K562 (cell line): ENCODE results near the gene CELSR1. TPM values are rescaled to one million over a fixed set of nuclear protein-coding genes. Genes with fewer than 3 reads are reported as not detected.

ENCODE experiments used
- ATAC-seq: fragments of 200-7000 bp; cut with Tn5 transposase; 3 replicates; pipeline ENCODE4 v1.9.1; 2020; ENCODE audit warnings: moderate library complexity
- BruUV-seq: library from RNA; stranded (reverse); fragments of 400-500 nt; replicated peaks from 2 replicates; lab custom pipeline; 2021; lab: Mats Ljungman, UMichigan
- CTCF ChIA-PET: fragments of 300-600 bp; formaldehyde crosslinking; extraction: SDS; loops from one replicate; lab custom pipeline; 2021; ENCODE audit warnings: low intra/inter-chr PET ratio; lab: Yijun Ruan, JAX
- POLR2A ChIA-PET: fragments of 300-600, 350-650 bp; sonication (Branson Sonifier 250); formaldehyde crosslinking; extraction: SDS; loops from one replicate; lab custom pipeline; 2021; ENCODE audit warnings: antibody characterized with exemption, inconsistent platforms; lab: Yijun Ruan, JAX
- DNase-seq, 4 experiments: peaks; one replicate each; pipeline versions ENCODE4 v3.0.0 to v3.0.0-alpha.2; 2011 to 2018; ENCODE audit warnings: low spot score in 3 of 4, mixed read lengths in 3 of 4; ENCODE audit errors: extremely low read depth in 1 of 4
- FAIRE-seq: peaks from 2 replicates; lab custom pipeline; 2011; peaks lifted over from hg19 to GRCh38; lab: Jason Lieb, UNC
- H2AFZ ChIP-seq: 2 replicates; pipeline ENCODE4 v1.6.0; 2011; ENCODE audit warnings: low read depth, low read length, control low read depth, inconsistent platforms
- H3K27ac ChIP-seq: fragments of 200-600 bp; 3 replicates; pipeline ENCODE4 v1.8.0; 2011; ENCODE audit warnings: low read depth, mild to moderate bottlenecking, control low read depth, inconsistent platforms, low read length, moderate library complexity, mixed read lengths; ENCODE audit errors: extremely low read depth
- H3K27me3 ChIP-seq, 2 experiments: fragments of 300-600 bp in 1 of 2; 2 replicates in 1 of 2; 3 replicates in 1 of 2; pipeline versions ENCODE4 v1.6.0 to v1.8.0; 2011; ENCODE audit warnings: inconsistent platforms in 2 of 2, low read length in 2 of 2, mild to moderate bottlenecking in 1 of 2, mixed read lengths in 1 of 2, moderate library complexity in 1 of 2; ENCODE audit not compliant: control insufficient read depth in 2 of 2, insufficient read depth in 2 of 2
- H3K36me3 ChIP-seq: fragments of 300-600 bp; 3 replicates; pipeline ENCODE4 v1.8.0; 2011; ENCODE audit warnings: mild to moderate bottlenecking, low read length, inconsistent platforms; ENCODE audit not compliant: control insufficient read depth, insufficient read depth
- H3K4me1 ChIP-seq, 2 experiments: fragments of 200-600 bp in 1 of 2; replicated peaks in 1 of 2; 2 replicates in 1 of 2; 3 replicates in 1 of 2; pipeline versions ENCODE4 v1.5.1 to v1.8.0; 2011; ENCODE audit warnings: inconsistent platforms in 2 of 2, low read length in 2 of 2, mild to moderate bottlenecking in 1 of 2, mixed read lengths in 1 of 2, moderate library complexity in 1 of 2; ENCODE audit not compliant: control insufficient read depth in 2 of 2, insufficient read depth in 2 of 2
- H3K4me2 ChIP-seq: 2 replicates; pipeline ENCODE4 v1.6.1; 2011; ENCODE audit warnings: low read length, control low read depth, inconsistent platforms, mixed read lengths; ENCODE audit not compliant: insufficient read depth
- H3K4me3 ChIP-seq: fragments of 200-600 bp; sonication (generic), shearing (Covaris generic); 2 replicates; pipeline ENCODE4 v1.5.1; 2016; ENCODE audit warnings: control low read depth, inconsistent platforms
- H3K79me2 ChIP-seq: fragments of 200-600 bp; 3 replicates; pipeline ENCODE4 v1.8.0; 2011; ENCODE audit warnings: low read length, inconsistent platforms; ENCODE audit not compliant: control insufficient read depth, insufficient read depth
- H3K9ac ChIP-seq, 2 experiments: 2 replicates each; pipeline versions ENCODE4 v1.6.0 to v1.6.1; 2011; ENCODE audit warnings: low read depth in 2 of 2, low read length in 2 of 2, control low read depth in 1 of 2, inconsistent platforms in 1 of 2, mild to moderate bottlenecking in 1 of 2, mixed read lengths in 1 of 2; ENCODE audit not compliant: insufficient read depth in 1 of 2
- H3K9me1 ChIP-seq: one replicate; pipeline ENCODE4 v1.6.0; 2011; ENCODE audit warnings: inconsistent platforms, mild to moderate bottlenecking, low read length, moderate library complexity; ENCODE audit not compliant: control insufficient read depth, insufficient read depth
- H3K9me3 ChIP-seq: replicated peaks from 2 replicates; pipeline ENCODE4 v1.5.1; 2011; ENCODE audit warnings: low read depth, low read length, inconsistent platforms; ENCODE audit not compliant: control insufficient read depth, insufficient read depth
- H4K20me1 ChIP-seq: replicated peaks from 2 replicates; pipeline ENCODE4 v1.6.1; 2011; ENCODE audit warnings: low read length, inconsistent platforms, mixed read lengths; ENCODE audit not compliant: control insufficient read depth, insufficient read depth
- CREB5 ChIP-seq: fragments of 250-450 bp; sonication (Bioruptor Pico); IDR thresholded peaks from 2 replicates; pipeline ENCODE4 v1.5.0; 2020; ENCODE audit warnings: mild to moderate bottlenecking
- GATA2 ChIP-seq: sonication (generic); formaldehyde crosslinking; IDR thresholded peaks from 2 replicates; pipeline ENCODE4 v1.4.0; 2020; ENCODE audit warnings: mild to moderate bottlenecking, missing genetic modification reagents
- PTBP1 ChIP-seq: fragments of 200-400 bp; formaldehyde crosslinking; IDR thresholded peaks from 2 replicates; pipeline ENCODE4 v1.6.1; 2017; ENCODE audit warnings: low read depth, low read length
- RBBP5 ChIP-seq: fragments of 200-600 bp; sonication (generic); IDR thresholded peaks from 2 replicates; pipeline ENCODE4 v1.6.1; 2012; ENCODE audit warnings: borderline replicate concordance, mild to moderate bottlenecking, low read length, control low read depth, inconsistent platforms; ENCODE audit not compliant: insufficient read depth, poor library complexity, severe bottlenecking
- SPI1 ChIP-seq: IDR thresholded peaks from 2 replicates; pipeline ENCODE4 v1.6.1; 2011; ENCODE audit warnings: low read depth, low read length, control low read depth, borderline replicate concordance
- TEAD2 ChIP-seq: fragments of 450-650 bp; IDR thresholded peaks from 2 replicates; pipeline ENCODE4 v1.6.1; 2016; ENCODE audit warnings: missing genetic modification characterization, control low read depth, missing compliant biosample characterization
- ZBTB9 ChIP-seq: fragments of 450-650 bp; formaldehyde crosslinking; IDR thresholded peaks from 2 replicates; pipeline ENCODE4 v1.4.0; 2020; ENCODE audit warnings: mild to moderate bottlenecking, moderate library complexity
- WGBS: fragments of 100-300 bp; shearing (Covaris generic); methylation state at CpG from one replicate; pipeline ENCODE4 v1.1.6; 2016; ENCODE audit warnings: low coverage, mixed read lengths; ENCODE audit not compliant: insufficient coverage; ENCODE audit errors: missing lambda C conversion rate; 5-methylcytosine and 5-hydroxymethylcytosine counted together
- in situ Hi-C: fragments of 300-500 bp; cut with MboI; formaldehyde crosslinking; loops from 4 replicates; pipeline ENCODE4 v1.15.0; 2018; ENCODE audit warnings: inconsistent platforms, mixed read lengths
- intact Hi-C: fragments of 100-400 bp; cut with micrococcal nuclease; formaldehyde crosslinking; loops from 2 replicates; pipeline ENCODE4 v1.14.2; 2022
- polyA plus RNA-seq, 8 experiments: library from polyadenylated mRNA; depleted of rRNA in 4 of 8; stranded (reverse) in 5 of 8; unstranded in 3 of 8; fragments of >200 nt; fragmentation: Nextera tagmentation in 2 of 8; fragmentation: Illumina TruSeq in 1 of 8; extraction: Ambion mirVana in 2 of 8; extraction: Trizol in 1 of 8; gene quantifications; 2 replicates each; pipeline versions ENCODE4 v1.2.1 to v1.2.3, GENCODE V29; 2011 to 2014; ENCODE audit warnings: inconsistent platforms in 1 of 8, missing spikeins in 1 of 8
- total RNA-seq, 7 experiments: library from RNA; depleted of rRNA in 6 of 7; stranded (reverse); fragments of >200 nt in 6 of 7; fragmentation: Illumina TruSeq in 2 of 7; extraction: Trizol in 2 of 7; gene quantifications; 2 replicates each; pipeline versions ENCODE4 v1.2.1 to v1.2.3, GENCODE V29; 2011 to 2021; ENCODE audit warnings: low replicate concordance in 1 of 7

The CELSR1 gene
- total and polyA plus RNA-seq, 9 of the 15 experiments (the other 6 are each of a cell fraction or from before 2014, with no cell fraction given) = under 0.01 to 0.09 TPM; not detected in 7

GRCh38 chr22:46576556-46577367 lies 39.3 kb upstream of the CELSR1 start (continued):
- peak; percentile 99 for TF ChIP-seq ZBTB9 (CRISPR knock-in tag)
- TF ChIP-seq PTBP1 = no peak
- TF ChIP-seq CREB5 (CRISPR knock-in tag) = no peak
- TF ChIP-seq TEAD2 (tag) = no peak
- TF ChIP-seq GATA2 = no peak
- TF ChIP-seq, all 486 proteins: peak for 20

GRCh38 chr22:46575911-46576555 lies 38.6 kb upstream of the CELSR1 start:
- CTCF ChIA-PET = no interaction called here
- peak overlapping the region; percentile 58 for H2AFZ ChIP-seq
- H3K4me3 ChIP-seq = peak overlapping the region; percentile 26; the same call in 1 of the 2 replicates
- peaks cover 36 to 57% of the 10 kb centered on the region in 2 experiments for H3K4me1 ChIP-seq
- no peak for FAIRE-seq
- H3K79me2 ChIP-seq = peaks cover 38% of the 10 kb centered on the region
- H3K9ac ChIP-seq = peak overlapping the region; percentile 41 to 84; a peak in 3 of 4 replicates
- no peaks in the 10 kb centered on the region for H3K27me3 ChIP-seq
- 0 out of 2 replicates have a peak, but pooled peaks cover 2% of the 10 kb centered on the region for H3K9me3 ChIP-seq
- H3K4me2 ChIP-seq = peak overlapping the region; percentile 39
- in situ Hi-C loops = no loop called here
- no peaks in the 10 kb centered on the region for H3K9me1 ChIP-seq
- H4K20me1 ChIP-seq = no peaks in the 10 kb centered on the region
- TF ChIP-seq SPI1 (no peak), RBBP5 (peak; percentile 0)
- TF ChIP-seq, all 486 proteins: peak for 1
- POLR2A ChIA-PET = interaction anchor here (1.4 kb wide), 1 partner anchor 12 kb away, joined by 3 read pairs; no protein-coding TSS in a partner anchor
- intact Hi-C loops = no loop called here
- DNase-seq (peak in 1 of 4 experiments; percentile 21), ATAC-seq (no peak)
- no TSS peak for BruUV-seq
- no peaks in the 10 kb centered on the region for H3K36me3 ChIP-seq
- 39% methylated on average over 7 of the region's 10 CpGs for WGBS
- H3K27ac ChIP-seq = no peak overlapping the region
